H9 (cell line): ENCODE results near the gene BRI3. TPM values are rescaled to one million over a fixed set of nuclear protein-coding genes. Genes with fewer than 3 reads are reported as not detected.
A peak's percentile ranks its signal among the peaks of the same experiment; 100 is the strongest.

ENCODE experiments used
- DNase-seq: peaks from one replicate; pipeline ENCODE4 v3.0.0-alpha.2; 2017
- H2AFZ ChIP-seq: one replicate; pipeline ENCODE4 v1.6.1; 2013; ENCODE audit warnings: mild to moderate bottlenecking, low read length, control low read depth, moderate library complexity
- H2AK5ac ChIP-seq: 2 replicates; pipeline ENCODE4 v1.6.1; 2013; ENCODE audit warnings: low read length, control low read depth, mixed read lengths; ENCODE audit not compliant: insufficient read length
- H2BK120ac ChIP-seq: one replicate; pipeline ENCODE4 v1.6.1; 2013; ENCODE audit warnings: low read depth, mild to moderate bottlenecking, low read length, control low read depth, inconsistent platforms; ENCODE audit not compliant: poor library complexity, severe bottlenecking
- H2BK12ac ChIP-seq: 2 replicates; pipeline ENCODE4 v1.6.1; 2013; ENCODE audit warnings: low read length, control low read depth, mixed read lengths, low read depth; ENCODE audit not compliant: insufficient read length
- H2BK15ac ChIP-seq: 2 replicates; pipeline ENCODE4 v1.6.1; 2013; ENCODE audit warnings: low read depth, low read length, control low read depth
- H2BK20ac ChIP-seq: one replicate; pipeline ENCODE4 v1.6.1; 2013; ENCODE audit warnings: low read depth, mild to moderate bottlenecking, low read length, control low read depth, inconsistent platforms; ENCODE audit not compliant: poor library complexity, severe bottlenecking
- H2BK5ac ChIP-seq: 2 replicates; pipeline ENCODE4 v1.6.1; 2013; ENCODE audit warnings: low read length, control low read depth, mixed read lengths; ENCODE audit not compliant: insufficient read length
- H3K14ac ChIP-seq: 2 replicates; pipeline ENCODE4 v1.6.1; 2013; ENCODE audit warnings: low read length, control low read depth; ENCODE audit not compliant: insufficient read depth
- H3K18ac ChIP-seq: 2 replicates; pipeline ENCODE4 v1.6.1; 2013; ENCODE audit warnings: low read depth, mild to moderate bottlenecking, mixed read lengths, low read length, control low read depth; ENCODE audit not compliant: insufficient read length
- H3K23ac ChIP-seq: 2 replicates; pipeline ENCODE4 v1.6.1; 2013; ENCODE audit warnings: low read length, control low read depth, mixed read lengths, low read depth; ENCODE audit not compliant: insufficient read length
- H3K23me2 ChIP-seq: 2 replicates; pipeline ENCODE4 v1.6.1; 2013; ENCODE audit warnings: low read depth, mild to moderate bottlenecking, mixed read lengths, low read length, control low read depth; ENCODE audit not compliant: insufficient read length, poor library complexity, severe bottlenecking
- H3K27ac ChIP-seq: 2 replicates; pipeline ENCODE4 v1.5.1; 2013; ENCODE audit warnings: low read length, control low read depth, mixed read lengths, low read depth; ENCODE audit not compliant: insufficient read length
- H3K27me3 ChIP-seq: 2 replicates; pipeline ENCODE4 v1.6.1; 2013; ENCODE audit warnings: low read length, control low read depth, inconsistent platforms; ENCODE audit not compliant: insufficient read depth
- H3K4ac ChIP-seq: 2 replicates; pipeline ENCODE4 v1.6.1; 2013; ENCODE audit warnings: low read depth, mild to moderate bottlenecking, control low read depth, inconsistent platforms, low read length, moderate library complexity
- H3K4me1 ChIP-seq: 2 replicates; pipeline ENCODE4 v1.6.1; 2013; ENCODE audit warnings: low read length, control low read depth, inconsistent platforms; ENCODE audit not compliant: insufficient read depth
- H3K4me2 ChIP-seq: 2 replicates; pipeline ENCODE4 v1.6.1; 2013; ENCODE audit warnings: low read length, control low read depth, mixed read lengths; ENCODE audit not compliant: insufficient read length, insufficient read depth
- H3K56ac ChIP-seq: 2 replicates; pipeline ENCODE4 v1.6.1; 2013; ENCODE audit warnings: low read depth, mild to moderate bottlenecking, mixed read lengths, low read length, control low read depth; ENCODE audit not compliant: insufficient read length
- H3K79me1 ChIP-seq: 2 replicates; pipeline ENCODE4 v1.6.1; 2013; ENCODE audit warnings: low read depth, mild to moderate bottlenecking, moderate library complexity, low read length, control low read depth, inconsistent platforms; ENCODE audit not compliant: insufficient read depth, poor library complexity, severe bottlenecking
- H3K79me2 ChIP-seq: 2 replicates; pipeline ENCODE4 v1.6.1; 2013; ENCODE audit warnings: low read length, control low read depth, inconsistent platforms; ENCODE audit not compliant: insufficient read depth
- H3K9ac ChIP-seq: 2 replicates; pipeline ENCODE4 v1.6.1; 2013; ENCODE audit warnings: low read length, control low read depth, mixed read lengths; ENCODE audit not compliant: insufficient read length; ENCODE audit errors: extremely low read depth
- H3K9me3 ChIP-seq: one replicate; pipeline ENCODE4 v1.6.1; 2013; ENCODE audit warnings: low read depth, low read length, inconsistent platforms; ENCODE audit not compliant: control insufficient read depth
- H3T11ph ChIP-seq: one replicate; pipeline ENCODE4 v1.6.1; 2013; ENCODE audit warnings: mild to moderate bottlenecking, low read length, control low read depth, inconsistent platforms
- H4K20me1 ChIP-seq: one replicate; pipeline ENCODE4 v1.6.1; 2013; ENCODE audit not compliant: control insufficient read depth, insufficient read length, insufficient read depth
- H4K5ac ChIP-seq: 2 replicates; pipeline ENCODE4 v1.6.1; 2013; ENCODE audit warnings: low read depth, mild to moderate bottlenecking, mixed read lengths, low read length, control low read depth; ENCODE audit not compliant: insufficient read length
- H4K8ac ChIP-seq: replicated peaks from 2 replicates; pipeline ENCODE4 v1.6.1; 2013; ENCODE audit warnings: low read length, control low read depth, mixed read lengths, low read depth; ENCODE audit not compliant: insufficient read length
- H4K91ac ChIP-seq: 2 replicates; pipeline ENCODE4 v1.6.1; 2013; ENCODE audit warnings: low read depth, mild to moderate bottlenecking, moderate library complexity, mixed read lengths, low read length, control low read depth; ENCODE audit not compliant: insufficient read length
- H3K27ac Mint-ChIP-seq, 3 experiments: 2 replicates in 2 of 3; 3 replicates in 1 of 3; pipeline ENCODE4 v1.8.0; 2020 to 2021; ENCODE audit warnings: mixed read lengths in 3 of 3, mild to moderate bottlenecking in 1 of 3, moderate library complexity in 1 of 3
- H3K27me3 Mint-ChIP-seq: 2 replicates; pipeline ENCODE4 v1.8.0; 2021; ENCODE audit warnings: low read depth, mild to moderate bottlenecking, moderate library complexity, mixed read lengths
- H3K36me3 Mint-ChIP-seq, 3 experiments: 2 replicates in 2 of 3; 3 replicates in 1 of 3; pipeline ENCODE4 v1.8.0; 2020 to 2021; ENCODE audit warnings: low read depth in 3 of 3, mixed read lengths in 3 of 3; ENCODE audit not compliant: insufficient read depth in 1 of 3
- H3K4me1 Mint-ChIP-seq, 2 experiments: 2 replicates each; pipeline ENCODE4 v1.8.0; 2020; ENCODE audit warnings: mixed read lengths in 2 of 2
- H3K4me3 Mint-ChIP-seq, 2 experiments: 2 replicates in 1 of 2; 3 replicates in 1 of 2; pipeline ENCODE4 v1.8.0; 2020 to 2021; ENCODE audit warnings: mild to moderate bottlenecking in 2 of 2, mixed read lengths in 2 of 2, moderate library complexity in 1 of 2
- H3K9me3 Mint-ChIP-seq, 2 experiments: 2 replicates in 1 of 2; 3 replicates in 1 of 2; pipeline ENCODE4 v1.8.0; 2020; ENCODE audit warnings: mild to moderate bottlenecking in 2 of 2, mixed read lengths in 2 of 2, moderate library complexity in 1 of 2
- WGBS: extraction: QIAGEN DNeasy Blood & Tissue Kit; methylation state at CpG from one replicate; pipeline ENCODE4 v1.1.7; 2013; ENCODE audit warnings: missing lambda C conversion rate, low lambda C conversion rate, mixed read lengths; ENCODE audit not compliant: insufficient read length; ENCODE audit errors: extremely low coverage; 5-methylcytosine and 5-hydroxymethylcytosine counted together
- total RNA-seq: library from RNA; stranded (reverse); gene quantifications from 2 replicates; pipeline ENCODE4 v1.2.1, GENCODE V29; 2021
- TF ChIP-seq, protein P1 (sequence below): fragments of 200-600 bp; sonication (generic); conservative IDR thresholded peaks from 3 replicates; pipeline ENCODE4 v1.8.0; 2021; ENCODE audit warnings: antibody characterized with exemption, mild to moderate bottlenecking

BRI3 gene
- total RNA-seq, 1 experiment from 2014 or later, result 102 TPM

DNA sequence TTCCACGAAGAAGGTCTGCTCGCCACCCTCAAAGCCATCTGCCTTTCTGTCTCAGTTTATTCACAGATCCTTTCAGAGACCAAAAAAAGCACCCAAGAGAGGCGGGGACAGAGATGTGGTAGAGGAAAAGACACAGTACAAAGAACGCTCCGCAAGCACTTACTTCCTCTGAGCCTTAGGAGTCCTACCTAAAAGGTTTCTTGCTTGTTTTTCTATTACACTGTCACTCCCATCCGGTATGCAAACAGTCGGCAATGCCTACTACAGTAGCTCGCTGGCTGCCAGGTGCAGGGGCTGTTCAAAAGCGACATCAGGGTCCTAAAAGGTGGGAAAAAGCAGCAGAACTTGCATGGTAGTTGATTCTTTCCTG lies 30.3 kb upstream of the BRI3 start:
- Histone ChIP-seq H3K23me2 (peaks cover 6% of the 10 kb centered on the region), H4K91ac (no peak overlapping the region), H3K56ac (no peak overlapping the region), H2AK5ac (no peak overlapping the region), H4K20me1 (no peaks in the 10 kb centered on the region), H2BK5ac (no peak overlapping the region), H2AFZ (no peak overlapping the region), H3K4me1 (no peaks in the 10 kb centered on the region), H3K4me2 (peak overlapping the region; percentile 65), H3K27ac (no peak overlapping the region), H3K14ac (no peak overlapping the region), H2BK120ac (no peak overlapping the region), H3K9me3 (no peaks in the 10 kb centered on the region), H3T11ph (no peak overlapping the region), H3K18ac (no peak overlapping the region), H2BK12ac (no peak overlapping the region), H3K79me1 (no peaks in the 10 kb centered on the region), H4K8ac (no peak overlapping the region), H2BK15ac (no peak overlapping the region), H3K23ac (no peak overlapping the region), H3K4ac (no peak overlapping the region), H3K9ac (peak overlapping the region; percentile 5), H4K5ac (no peak overlapping the region), H2BK20ac (no peak overlapping the region), H3K27me3 (no peaks in the 10 kb centered on the region), H3K79me2 (no peaks in the 10 kb centered on the region)
- TF ChIP-seq, protein P1, sequence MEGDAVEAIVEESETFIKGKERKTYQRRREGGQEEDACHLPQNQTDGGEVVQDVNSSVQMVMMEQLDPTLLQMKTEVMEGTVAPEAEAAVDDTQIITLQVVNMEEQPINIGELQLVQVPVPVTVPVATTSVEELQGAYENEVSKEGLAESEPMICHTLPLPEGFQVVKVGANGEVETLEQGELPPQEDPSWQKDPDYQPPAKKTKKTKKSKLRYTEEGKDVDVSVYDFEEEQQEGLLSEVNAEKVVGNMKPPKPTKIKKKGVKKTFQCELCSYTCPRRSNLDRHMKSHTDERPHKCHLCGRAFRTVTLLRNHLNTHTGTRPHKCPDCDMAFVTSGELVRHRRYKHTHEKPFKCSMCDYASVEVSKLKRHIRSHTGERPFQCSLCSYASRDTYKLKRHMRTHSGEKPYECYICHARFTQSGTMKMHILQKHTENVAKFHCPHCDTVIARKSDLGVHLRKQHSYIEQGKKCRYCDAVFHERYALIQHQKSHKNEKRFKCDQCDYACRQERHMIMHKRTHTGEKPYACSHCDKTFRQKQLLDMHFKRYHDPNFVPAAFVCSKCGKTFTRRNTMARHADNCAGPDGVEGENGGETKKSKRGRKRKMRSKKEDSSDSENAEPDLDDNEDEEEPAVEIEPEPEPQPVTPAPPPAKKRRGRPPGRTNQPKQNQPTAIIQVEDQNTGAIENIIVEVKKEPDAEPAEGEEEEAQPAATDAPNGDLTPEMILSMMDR, result no peak
- Mint-ChIP-seq H3K9me3 (no peaks in the 10 kb centered on the region), H3K36me3 (no peaks in the 10 kb centered on the region; a peak in 2 of 7 replicates), H3K4me1 (peaks cover 14 to 19% of the 10 kb centered on the region in 2 experiments), H3K27me3 (no peaks in the 10 kb centered on the region), H3K27ac (no peak overlapping the region), H3K4me3 (peak overlapping the region; percentile 96 to 97)
- DNase-seq, result no peak
- no CpG with 5 or more reads among the region's 9 CpGs for WGBS
